SK-N-MC (cell line): ENCODE data around the gene GNLY.

ENCODE experiments used
- EZH2 ChIP-seq: fragments of 200-600 bp; sonication (generic); IDR thresholded peaks from one replicate; pipeline ENCODE4 v1.6.1; 2017; ENCODE audit warnings: antibody characterized with exemption
- FOXP2 ChIP-seq: optimal IDR thresholded peaks from 2 replicates; pipeline ENCODE3; 2011; ENCODE audit warnings: mild to moderate bottlenecking, moderate library complexity; ENCODE audit not compliant: insufficient read depth; ENCODE audit errors: extremely low read length, control extremely low read depth
- POLR2AphosphoS5 ChIP-seq: IDR thresholded peaks from 2 replicates; pipeline ENCODE4 v1.6.1; 2012; ENCODE audit warnings: mild to moderate bottlenecking, low read depth, low read length, borderline replicate concordance

- TF ChIP-seq POLR2AphosphoS5, result no peak
- TF ChIP-seq EZH2, result no peak
- no peak for TF ChIP-seq FOXP2
These were observed 9.8 kb upstream of the GNLY start for GRCh38 chr2:85684380-85684779.
